HFFc6 (cell line): ENCODE measurements around the gene PGAP3. TPM values are rescaled to one million over a fixed set of nuclear protein-coding genes. Genes with fewer than 3 reads are reported as not detected.
A peak's percentile ranks its signal among the peaks of the same experiment; 100 is the strongest.
"Not testable (repeated sequence)": the region's sequence is repeated elsewhere in the genome, so short reads cannot be mapped to it uniquely, and the experiment has no call there.

ENCODE experiments used
- DNase-seq: peaks from one replicate; pipeline ENCODE4 v3.0.0-alpha.2; 2018
- H3K27ac Mint-ChIP-seq: 2 replicates; pipeline ENCODE4 v1.8.0; 2020; ENCODE audit warnings: mild to moderate bottlenecking, mixed read lengths
- H3K27me3 Mint-ChIP-seq: 2 replicates; pipeline ENCODE4 v1.8.0; 2021; ENCODE audit warnings: mild to moderate bottlenecking, moderate library complexity, mixed read lengths; ENCODE audit not compliant: insufficient read depth
- H3K36me3 Mint-ChIP-seq: 2 replicates; pipeline ENCODE4 v1.8.0; 2021; ENCODE audit warnings: low read depth, mixed read lengths
- H3K4me1 Mint-ChIP-seq: 2 replicates; pipeline ENCODE4 v1.8.0; 2020; ENCODE audit warnings: low read depth, mixed read lengths
- H3K4me3 Mint-ChIP-seq: 2 replicates; pipeline ENCODE4 v1.8.0; 2020; ENCODE audit warnings: mild to moderate bottlenecking, moderate library complexity, mixed read lengths
- H3K9me3 Mint-ChIP-seq: 2 replicates; pipeline ENCODE4 v1.8.0; 2020; ENCODE audit warnings: mild to moderate bottlenecking, mixed read lengths
- CTCF ChIP-seq: fragments of 200-600 bp; sonication (generic); IDR thresholded peaks from 2 replicates; pipeline ENCODE4 v1.5.0; 2021; ENCODE audit warnings: antibody characterized with exemption, mild to moderate bottlenecking
- total RNA-seq, 6 experiments: library from RNA; stranded (reverse); fragmentation: NEBNext Ultra II Directional; extraction: Animal tissue kit (Norgen Biotek cat#: 25700); gene quantifications; 2 replicates in 1 of 6; 3 replicates in 5 of 6; pipeline ENCODE4 v1.2.3, GENCODE V29; 2021

The PGAP3 gene
- total RNA-seq, 6 experiments from 2014 or later, result 9.9 to 15.5 (median 12.7) TPM

DNA sequence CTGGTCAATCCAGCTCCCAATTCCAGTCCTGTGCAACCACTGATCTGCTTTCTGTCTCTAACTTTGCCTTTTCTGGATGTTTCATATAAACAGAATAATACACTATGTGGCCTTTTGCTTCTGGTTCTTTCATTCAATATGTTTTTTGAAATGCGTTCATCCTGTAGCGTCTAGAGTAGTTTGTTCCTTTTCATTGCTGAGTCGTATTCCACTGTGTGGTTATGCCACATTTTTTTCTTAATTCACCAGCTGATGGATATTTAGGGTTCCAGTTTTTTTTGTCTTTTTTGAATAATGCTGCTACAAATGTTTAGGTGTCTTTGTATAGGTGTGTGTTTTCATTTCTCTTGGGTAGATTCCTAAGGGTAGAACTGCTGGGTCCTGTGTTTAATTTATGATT, 44.7 kb upstream of the PGAP3 start:
- TF ChIP-seq CTCF, result no peak

GRCh38 chr17:39730095-39730921, 42.5 kb upstream of the PGAP3 start, which contains the start of gene MIEN1:
TSS of gene MIEN1 (minus strand) at chr17:39730532. CDS start at chr17:39730495, 37 bp downstream.
- DNase-seq, result peak; percentile 66
- Mint-ChIP-seq H3K27me3 (peaks cover 6% of the 10 kb centered on the region), H3K9me3 (no peaks in the 10 kb centered on the region), H3K27ac (peak within 1 kb of the TSS; percentile 87), H3K36me3 (peaks cover 16% of the 10 kb centered on the region; the same call in 1 of the 2 replicates), H3K4me1 (peaks cover 9% of the 10 kb centered on the region), H3K4me3 (peak within 1 kb of the TSS; percentile 93)
- TF ChIP-seq CTCF, result peak; percentile 95

More for the DNA sequence above, 44.7 kb upstream of the PGAP3 start:
- Mint-ChIP-seq H3K4me3 (no peak overlapping the region), H3K36me3 (peaks cover 6% of the 10 kb centered on the region; the same call in 1 of the 2 replicates), H3K27ac (no peak overlapping the region), H3K9me3 (no peaks in the 10 kb centered on the region), H3K4me1 (peaks cover 16% of the 10 kb centered on the region), H3K27me3 (peaks cover 6% of the 10 kb centered on the region)
- DNase-seq, result no peak

DNA sequence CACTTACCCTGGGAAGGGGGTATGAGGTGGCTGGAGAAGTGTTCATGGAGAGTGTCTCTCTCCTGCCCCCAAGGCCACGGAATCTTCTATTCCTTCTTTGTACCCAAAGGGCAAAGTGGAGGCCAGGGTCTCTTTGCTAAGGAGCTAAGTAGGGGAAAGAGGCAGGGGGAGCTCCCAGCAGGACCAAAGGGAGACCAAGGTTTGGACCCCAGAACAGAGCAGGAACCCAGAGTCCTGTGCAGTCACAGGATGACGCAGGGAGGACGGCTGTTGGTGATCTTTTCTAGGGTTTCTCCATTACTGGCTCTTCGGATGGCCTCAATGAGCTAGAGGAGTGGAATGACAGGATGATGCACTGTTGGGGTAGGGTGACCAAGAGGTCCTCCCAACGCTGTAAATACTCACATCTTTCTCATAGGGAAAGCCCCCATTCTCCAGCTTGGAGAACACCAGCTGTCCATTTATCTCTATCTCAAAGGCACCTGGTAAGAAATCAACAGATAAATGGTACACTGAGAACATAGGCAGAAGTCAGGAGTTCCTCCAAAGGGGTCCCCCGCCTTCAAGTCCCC, 41.5 kb upstream of the PGAP3 start:
- Mint-ChIP-seq H3K9me3 (no peaks in the 10 kb centered on the region), H3K27me3 (peaks cover 6% of the 10 kb centered on the region), H3K27ac (peak overlapping the region; percentile 87), H3K4me1 (peaks cover 9% of the 10 kb centered on the region), H3K36me3 (peaks cover 16% of the 10 kb centered on the region; the same call in 1 of the 2 replicates), H3K4me3 (peak overlapping the region; percentile 93)
- no peak for TF ChIP-seq CTCF
- DNase-seq, result peak; percentile 8

GRCh38 chr17:39727556-39727955, 39.7 kb upstream of the PGAP3 start:
- DNase-seq, result no peak
- peaks cover 25% of the 10 kb centered on the region; the same call in 1 of the 2 replicates for H3K36me3 Mint-ChIP-seq
- H3K4me3 Mint-ChIP-seq, result no peak overlapping the region
- no peaks in the 10 kb centered on the region for H3K9me3 Mint-ChIP-seq
- H3K27ac Mint-ChIP-seq, result no peak overlapping the region
- TF ChIP-seq CTCF, result no peak
- peaks cover 6% of the 10 kb centered on the region for H3K27me3 Mint-ChIP-seq
- H3K4me1 Mint-ChIP-seq, result peaks cover 9% of the 10 kb centered on the region

- H3K27me3 Mint-ChIP-seq, result peaks cover 3% of the 10 kb centered on the region
These were observed 38.8 kb upstream of the PGAP3 start for GRCh38 chr17:39726617-39727016.

GRCh38 chr17:39725923-39726322, 38.1 kb upstream of the PGAP3 start:
- not testable (repeated sequence) for H3K4me3 Mint-ChIP-seq, H3K27ac Mint-ChIP-seq

More at GRCh38 chr17:39726617-39727016, 38.8 kb upstream of the PGAP3 start:
- H3K9me3 Mint-ChIP-seq, result no peaks in the 10 kb centered on the region
- H3K4me3 Mint-ChIP-seq, result no peak overlapping the region
- no peak overlapping the region for H3K27ac Mint-ChIP-seq
- DNase-seq, result no peak
- H3K36me3 Mint-ChIP-seq, result peaks cover 25% of the 10 kb centered on the region; the same call in 1 of the 2 replicates
- TF ChIP-seq CTCF, result no peak
- H3K4me1 Mint-ChIP-seq, result peaks cover 9% of the 10 kb centered on the region

More at GRCh38 chr17:39725923-39726322, 38.1 kb upstream of the PGAP3 start:
- H3K9me3 Mint-ChIP-seq, DNase-seq, H3K4me1 Mint-ChIP-seq, H3K27me3 Mint-ChIP-seq: not testable (repeated sequence)
- peaks cover 25% of the 10 kb centered on the region; the same call in 1 of the 2 replicates for H3K36me3 Mint-ChIP-seq
